ENCODE measurements around the gene ELOF1. TPM values are rescaled to one million over a fixed set of nuclear protein-coding genes. Genes with fewer than 3 reads are reported as not detected.

The ELOF1 gene
- total and polyA plus RNA-seq, 2 of the 13 experiments (the other 11 are each of a cell fraction or from before 2014, with no cell fraction given) = 14.5 to 43.2 TPM

- peak; percentile 57; the same call in 1 of the 2 replicates for TF ChIP-seq CHD2 (IDR thresholded peaks at IDR 0.05; ENCODE audit: low read depth, low read length)
- no peak for TF ChIP-seq NCOA5 (CRISPR knock-in tag; IDR thresholded peaks at IDR 0.05)
- TF ChIP-seq DNMT3B (CRISPR knock-in tag; conservative IDR thresholded peaks at IDR 0.05) = peak; percentile 55; the same call in 1 of the 2 replicates
- TF ChIP-seq ARNTL (CRISPR knock-in tag; IDR thresholded peaks at IDR 0.05) = peak; percentile 53; the same call in 1 of the 2 replicates
- peak; percentile 66; the same call in 1 of the 2 replicates for TF ChIP-seq HOXA5 (CRISPR knock-in tag; IDR thresholded peaks at IDR 0.05)
- TF ChIP-seq ZNF800 (CRISPR knock-in tag; IDR thresholded peaks at IDR 0.05) = no peak; the same call in 1 of the 2 replicates
- TF ChIP-seq ZNF773 (CRISPR knock-in tag; IDR thresholded peaks at IDR 0.05; ENCODE audit: borderline replicate concordance) = no peak
- TF ChIP-seq NR2C2 (CRISPR knock-in tag; IDR thresholded peaks at IDR 0.05; ENCODE audit: borderline replicate concordance) = peak; percentile 47; the same call in 1 of the 2 replicates
- TF ChIP-seq KAT8 (CRISPR knock-in tag; IDR thresholded peaks at IDR 0.05) = peak; percentile 86
- TF ChIP-seq ZNF143 (CRISPR knock-in tag; IDR thresholded peaks at IDR 0.05) = peak; percentile 40; the same call in 1 of the 2 replicates
- TF ChIP-seq DRAP1 (CRISPR knock-in tag; IDR thresholded peaks at IDR 0.05) = peak; percentile 96
- TF ChIP-seq NFATC3 (CRISPR knock-in tag; IDR thresholded peaks at IDR 0.05) = no peak
- TF ChIP-seq ZNF788 (CRISPR knock-in tag; IDR thresholded peaks at IDR 0.05; ENCODE audit: borderline replicate concordance) = peak; percentile 87
- TF ChIP-seq ZNF10 (CRISPR knock-in tag; IDR thresholded peaks at IDR 0.05; ENCODE audit: borderline replicate concordance, low read depth) = 0 out of 2 replicates have a peak, but pooled peaks have one; percentile 57
- TF ChIP-seq AFF4 (CRISPR knock-in tag; IDR thresholded peaks at IDR 0.05) = no peak
- TF ChIP-seq NAIF1 (CRISPR knock-in tag; IDR thresholded peaks at IDR 0.05; ENCODE audit: borderline replicate concordance) = no peak
- peak; percentile 38 for TF ChIP-seq ASH2L (IDR thresholded peaks at IDR 0.05; ENCODE audit: insufficient read length, low read depth, low read length)
- 0 out of 2 replicates have a peak, but pooled peaks have one; percentile 50 for TF ChIP-seq NR0B2 (CRISPR knock-in tag; IDR thresholded peaks at IDR 0.05)
- no peak for TF ChIP-seq PAF1 (CRISPR knock-in tag; IDR thresholded peaks at IDR 0.05)
- TF ChIP-seq KLF6 (CRISPR knock-in tag; IDR thresholded peaks at IDR 0.05) = peak; percentile 65; the same call in 1 of the 2 replicates
- no peak for TF ChIP-seq ZNF33A (CRISPR knock-in tag; IDR thresholded peaks at IDR 0.05; ENCODE audit: borderline replicate concordance)
- TF ChIP-seq SRSF9 (IDR thresholded peaks at IDR 0.05; ENCODE audit: borderline replicate concordance, insufficient read depth, low read depth, low read length, poor library complexity, severe bottlenecking) = no peak
- 0 out of 2 replicates have a peak, but pooled peaks have one; percentile 28 for TF ChIP-seq SIX4 (CRISPR knock-in tag; IDR thresholded peaks at IDR 0.05)
Observed at GRCh38 chr19:11597202-11598102, 38.4 kb upstream of the ELOF1 start, which contains the start of gene ZNF627 (continued).
